Thyroid gland (tissue), 4 donors: Measurements from ENCODE around the gene ASAP2. TPM values are rescaled to one million over a fixed set of nuclear protein-coding genes. Genes with fewer than 3 reads are reported as not detected.
A peak's percentile ranks its signal among the peaks of the same experiment; 100 is the strongest.

Experiments used
- DNase-seq, 2 donors: peaks; one replicate each; pipeline ENCODE4 v3.0.0-alpha.2; 2019
- H3K27ac ChIP-seq, 3 donors: fragments of 200-600 bp; sonication (generic); 1 replicate in 2 of 3; 2 replicates in 1 of 3; pipeline ENCODE4 v1.5.1; 2016 to 2019; ENCODE audit warnings: mild to moderate bottlenecking in 1 of 3, moderate library complexity in 1 of 3
- H3K27me3 ChIP-seq: fragments of 200-600 bp; sonication (generic); one replicate; pipeline ENCODE4 v1.5.1; 2019
- H3K36me3 ChIP-seq, 2 donors: fragments of 200-600 bp; sonication (generic); one replicate each; pipeline ENCODE4 v1.5.1; 2016 to 2019
- H3K4me1 ChIP-seq, 2 donors: fragments of 200-600 bp; sonication (generic); one replicate each; pipeline ENCODE4 v1.5.1; 2017 to 2019
- H3K4me3 ChIP-seq, 3 donors: fragments of 200-600 bp; sonication (generic); replicated peaks in 1 of 3; 1 replicate in 2 of 3; 2 replicates in 1 of 3; pipeline ENCODE4 v1.5.1; 2016; ENCODE audit warnings: mild to moderate bottlenecking in 1 of 3
- H3K9me3 ChIP-seq: fragments of 200-600 bp; sonication (generic); one replicate; pipeline ENCODE4 v1.5.1; 2017
- POLR2A ChIP-seq, 2 donors: fragments of 450-650 bp; IDR thresholded peaks; one replicate each; pipeline ENCODE4 v1.6.1; 2017; ENCODE audit warnings: antibody characterized with exemption in 2 of 2, mild to moderate bottlenecking in 2 of 2, moderate library complexity in 1 of 2
- WGBS, 2 donors: methylation state at CpG; one replicate each; pipeline ENCODE4 v1.1.5; 2017; 5-methylcytosine and 5-hydroxymethylcytosine counted together
- intact Hi-C: fragments of 100-400 bp; cut with DNase I; formaldehyde crosslinking; loops from one replicate; pipeline ENCODE4 v1.15.1; 2023
- total RNA-seq, 4 donors: library from RNA; depleted of rRNA; stranded (reverse); fragments of >200 nt; gene quantifications; one replicate each; pipeline ENCODE4 v1.2.3, GENCODE V29; 2016
- TF ChIP-seq, protein P1 (sequence below), 6 experiments: fragments of 200-600 bp in 3 of 6; fragments of 450-650 bp in 3 of 6; sonication (generic) in 3 of 6; IDR thresholded peaks; one replicate each; pipeline ENCODE4 v1.5.1; 2016 to 2019; ENCODE audit warnings: antibody characterized with exemption in 6 of 6, mild to moderate bottlenecking in 2 of 6, inconsistent platforms in 1 of 6, moderate library complexity in 1 of 6

Gene ASAP2
- total RNA-seq, 4 donors from 2014 or later = 40.3 to 55.3 (median 47.3) TPM

DNA sequence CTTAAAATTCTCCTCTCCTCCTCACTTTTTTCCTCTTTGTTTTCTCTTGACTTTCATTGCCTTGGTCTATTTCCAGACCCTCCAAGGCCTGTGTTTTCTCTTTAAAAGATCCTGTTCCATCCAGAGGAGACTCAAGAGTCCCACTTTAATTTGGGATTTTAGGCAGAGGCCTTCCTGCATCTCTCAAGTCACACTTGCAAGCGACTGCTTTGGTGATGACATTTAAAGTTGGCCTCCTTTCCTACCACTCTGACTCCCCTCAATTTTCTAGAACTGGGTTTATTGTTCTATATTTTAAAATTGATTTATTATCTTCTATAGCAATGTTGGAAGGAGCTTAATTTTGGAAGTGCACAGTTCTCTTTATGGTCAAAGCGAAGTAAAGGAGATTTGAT lies 16.3 kb downstream of the ASAP2 start:
- no peak overlapping the region for H3K4me3 ChIP-seq
- DNase-seq = no peak
- intact Hi-C loops = no loop called here

DNA sequence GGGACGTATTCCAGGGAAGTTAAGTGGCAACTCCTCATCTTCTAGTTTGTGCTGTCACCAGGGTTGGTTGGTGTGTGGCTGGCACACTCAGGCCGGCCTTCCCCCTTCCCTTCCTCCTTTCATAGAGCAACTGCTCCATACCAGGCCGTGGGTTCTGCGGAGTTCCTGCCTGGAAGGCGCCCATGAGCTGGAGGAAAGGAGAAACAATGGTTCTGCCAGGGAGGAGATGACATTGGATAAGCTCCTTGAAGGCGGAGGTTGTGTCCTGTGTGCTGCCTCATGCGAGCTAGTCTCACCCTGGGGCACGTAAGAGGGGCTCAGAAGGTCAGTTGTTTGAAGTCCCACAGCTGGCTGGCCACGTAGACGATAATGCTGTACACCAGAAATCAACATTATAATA lies 19.2 kb downstream of the ASAP2 start:
- WGBS, 2 donors = 83 to 94% methylated on average over 10 of the region's 10 CpGs
- no peak overlapping the region for H3K4me3 ChIP-seq
- no peak for DNase-seq
- peak overlapping the region in 2 of 3 donors; percentile 27 to 47 for H3K27ac ChIP-seq
- H3K4me1 ChIP-seq = peaks cover 46 to 79% of the 10 kb centered on the region in 2 donors
- TF ChIP-seq, protein P1, sequence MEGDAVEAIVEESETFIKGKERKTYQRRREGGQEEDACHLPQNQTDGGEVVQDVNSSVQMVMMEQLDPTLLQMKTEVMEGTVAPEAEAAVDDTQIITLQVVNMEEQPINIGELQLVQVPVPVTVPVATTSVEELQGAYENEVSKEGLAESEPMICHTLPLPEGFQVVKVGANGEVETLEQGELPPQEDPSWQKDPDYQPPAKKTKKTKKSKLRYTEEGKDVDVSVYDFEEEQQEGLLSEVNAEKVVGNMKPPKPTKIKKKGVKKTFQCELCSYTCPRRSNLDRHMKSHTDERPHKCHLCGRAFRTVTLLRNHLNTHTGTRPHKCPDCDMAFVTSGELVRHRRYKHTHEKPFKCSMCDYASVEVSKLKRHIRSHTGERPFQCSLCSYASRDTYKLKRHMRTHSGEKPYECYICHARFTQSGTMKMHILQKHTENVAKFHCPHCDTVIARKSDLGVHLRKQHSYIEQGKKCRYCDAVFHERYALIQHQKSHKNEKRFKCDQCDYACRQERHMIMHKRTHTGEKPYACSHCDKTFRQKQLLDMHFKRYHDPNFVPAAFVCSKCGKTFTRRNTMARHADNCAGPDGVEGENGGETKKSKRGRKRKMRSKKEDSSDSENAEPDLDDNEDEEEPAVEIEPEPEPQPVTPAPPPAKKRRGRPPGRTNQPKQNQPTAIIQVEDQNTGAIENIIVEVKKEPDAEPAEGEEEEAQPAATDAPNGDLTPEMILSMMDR (IDR thresholded peaks at IDR 0.05) = no peak
- TF ChIP-seq POLR2A (IDR thresholded peaks at IDR 0.05) = no peak
- H3K27me3 ChIP-seq = no peaks in the 10 kb centered on the region
- H3K9me3 ChIP-seq = no peaks in the 10 kb centered on the region
- intact Hi-C loops = no loop called here
- no peaks in the 10 kb centered on the region for H3K36me3 ChIP-seq

More for the DNA sequence above, 16.3 kb downstream of the ASAP2 start:
- H3K27ac ChIP-seq = peak overlapping the region in 2 of 3 donors; percentile 1 to 44
- H3K4me1 ChIP-seq = peaks cover 41 to 62% of the 10 kb centered on the region in 2 donors
- no peaks in the 10 kb centered on the region for H3K27me3 ChIP-seq
- no peaks in the 10 kb centered on the region for H3K36me3 ChIP-seq
- TF ChIP-seq, protein P1 (IDR thresholded peaks at IDR 0.05) = no peak
- no peak for TF ChIP-seq POLR2A (IDR thresholded peaks at IDR 0.05)
- 62 to 67% methylated on average over 2 of the region's 2 CpGs for WGBS, 2 donors
- no peaks in the 10 kb centered on the region for H3K9me3 ChIP-seq

DNA sequence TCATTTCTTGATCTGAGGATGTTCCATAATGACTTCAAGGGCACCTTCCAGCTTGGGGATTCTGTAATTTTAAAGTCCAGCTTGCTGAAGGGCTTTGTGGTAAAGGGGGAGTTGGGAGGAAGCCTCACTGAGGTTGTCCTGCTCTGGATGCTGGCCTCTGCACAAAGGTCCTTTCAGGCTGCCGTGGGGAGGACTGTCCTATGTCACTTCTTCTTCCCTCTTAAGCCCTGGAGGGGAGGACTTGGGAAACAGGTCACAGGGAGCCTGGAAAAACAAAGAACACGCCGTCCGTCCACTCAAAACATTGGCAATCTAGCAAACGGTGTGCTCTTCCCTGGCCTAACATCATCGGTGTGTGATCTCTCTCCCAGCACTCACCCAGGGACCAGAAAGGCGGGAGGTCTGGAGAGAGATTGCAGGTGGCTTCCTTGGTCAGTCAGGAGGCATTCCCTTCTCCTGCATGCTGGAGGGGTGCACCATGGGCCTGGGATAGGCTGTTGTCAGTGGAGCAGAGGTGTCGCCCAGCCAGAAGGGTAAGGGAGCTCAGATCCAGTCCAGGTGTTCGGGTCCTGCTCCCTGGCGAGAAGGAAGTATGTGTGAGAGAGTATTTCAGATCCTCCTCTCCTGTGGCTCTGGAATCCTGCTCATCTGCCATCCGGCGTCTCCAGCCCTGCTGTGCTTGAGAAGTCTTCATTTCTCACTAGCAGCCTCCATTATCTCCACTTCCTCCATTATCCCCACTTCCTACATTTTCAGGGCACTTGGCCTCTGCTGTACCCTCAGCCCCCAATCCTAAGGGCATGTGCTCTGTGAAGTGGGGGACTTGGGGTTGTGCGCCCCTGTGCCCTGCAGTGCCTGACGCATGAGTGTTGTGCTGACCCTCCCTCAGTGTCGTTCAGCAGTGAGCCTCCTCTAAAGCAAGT lies 20.1 kb downstream of the ASAP2 start:
- intact Hi-C loops = no loop called here
- H3K4me1 ChIP-seq = peaks cover 50 to 82% of the 10 kb centered on the region in 2 donors
- peak overlapping the region in 2 of 3 donors; percentile 47 for H3K27ac ChIP-seq
- H3K4me3 ChIP-seq = no peak overlapping the region
- no peaks in the 10 kb centered on the region for H3K36me3 ChIP-seq
- TF ChIP-seq, protein P1 (IDR thresholded peaks at IDR 0.05) = no peak
- no peaks in the 10 kb centered on the region for H3K27me3 ChIP-seq
- H3K9me3 ChIP-seq = no peaks in the 10 kb centered on the region
- peak; percentile 46 to 49 for DNase-seq
- WGBS, 2 donors = 57 to 66% methylated on average over 15 of the region's 15 CpGs

DNA sequence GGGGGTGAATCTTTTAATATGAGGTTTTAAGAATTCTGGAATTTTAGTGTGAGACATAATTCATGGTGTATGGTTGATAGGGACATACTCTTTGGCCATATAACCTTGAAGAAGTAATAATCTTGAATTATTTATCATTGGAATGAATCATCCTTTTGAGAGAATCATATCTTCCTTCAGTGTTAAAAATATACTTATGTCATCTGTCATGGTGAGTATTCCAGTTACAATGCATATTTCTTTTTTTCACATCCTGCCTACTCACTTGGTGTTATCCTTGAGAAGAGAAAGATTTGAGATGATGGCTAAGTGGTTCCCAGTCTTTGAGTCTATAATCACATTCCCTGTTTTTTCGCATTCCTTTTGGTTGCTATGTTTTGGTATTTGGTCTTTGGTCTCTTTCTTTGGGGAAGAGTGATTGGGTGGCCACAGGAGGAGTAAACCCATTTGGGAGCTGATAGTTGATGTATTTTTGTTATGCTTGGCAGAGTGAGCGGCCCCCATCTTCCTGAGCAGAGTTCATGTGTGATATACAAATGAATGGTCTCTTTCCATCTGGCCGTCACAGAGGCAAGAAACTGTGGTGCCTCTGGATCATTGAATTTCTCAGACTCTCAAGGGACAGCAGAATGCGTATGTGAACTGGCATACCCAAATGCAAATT lies 21.6 kb downstream of the ASAP2 start:
- intact Hi-C loops = no loop called here
- peaks cover 51 to 82% of the 10 kb centered on the region in 2 donors for H3K4me1 ChIP-seq
- no peak overlapping the region for H3K4me3 ChIP-seq
- WGBS, 2 donors = 68 to 78% methylated on average over 4 of the region's 4 CpGs
- DNase-seq = no peak
- H3K27me3 ChIP-seq = no peaks in the 10 kb centered on the region
- TF ChIP-seq, protein P1 (IDR thresholded peaks at IDR 0.05) = no peak
- no peak for TF ChIP-seq POLR2A (IDR thresholded peaks at IDR 0.05)
- no peaks in the 10 kb centered on the region for H3K9me3 ChIP-seq
- no peaks in the 10 kb centered on the region for H3K36me3 ChIP-seq
- no peak overlapping the region for H3K27ac ChIP-seq
